HG02938 (cell line): ENCODE measurements around the gene PEA15.

Experiments used
- ATAC-seq: cut with Tn5 transposase; IDR thresholded peaks from one replicate; pipeline ENCODE4 v1.9.1; 2021; ENCODE audit warnings: mild to moderate bottlenecking, moderate library complexity; ENCODE audit not compliant: unreplicated experiment

Gene PEA15

DNA sequence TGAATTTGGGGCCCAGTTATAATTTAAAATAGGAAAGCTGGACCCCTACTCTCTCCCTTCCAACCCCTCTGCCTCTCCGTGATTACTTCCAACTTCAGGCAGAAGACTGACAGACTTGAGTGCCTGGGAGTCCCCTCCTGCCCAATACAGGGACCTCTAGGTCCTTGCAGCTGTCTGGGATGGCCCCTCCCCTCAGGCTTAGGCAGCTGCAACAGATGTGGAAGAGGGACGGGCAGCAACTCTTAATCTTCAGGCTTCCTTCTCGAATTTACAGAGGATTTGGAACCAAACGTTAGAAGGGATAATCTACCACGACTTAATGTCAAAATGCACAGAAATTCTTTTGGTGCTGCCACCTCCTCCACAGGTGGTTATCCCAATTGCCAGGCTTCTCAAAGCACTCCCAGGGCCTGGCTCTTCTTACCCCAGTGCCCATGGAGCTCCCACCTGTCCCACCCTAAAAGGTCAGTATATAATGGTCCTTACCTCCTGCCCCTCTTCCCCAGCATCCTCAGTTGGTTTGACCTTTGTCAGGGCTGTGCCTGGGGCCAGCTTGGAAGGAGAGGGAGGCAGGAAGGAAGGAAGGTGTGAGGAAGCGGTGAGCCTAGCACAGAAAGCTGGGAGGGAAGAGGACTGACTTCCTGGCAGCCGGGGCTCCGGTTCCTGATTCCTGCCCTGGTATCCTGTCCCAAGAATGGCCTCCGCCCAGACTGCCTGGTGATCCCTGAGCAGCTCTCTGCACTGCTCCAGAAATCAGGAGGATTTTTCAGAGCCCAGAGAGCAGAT, 2.8 kb downstream of the PEA15 start:
- ATAC-seq: no peak

GRCh38 chr1:160208557-160209320, 3.6 kb downstream of the PEA15 start:
- no peak for ATAC-seq

- ATAC-seq: no peak
Measured at GRCh38 chr1:160209321-160210046, 4.3 kb downstream of the PEA15 start.

- no peak for ATAC-seq
Measured at GRCh38 chr1:160210561-160210960, 5.4 kb downstream of the PEA15 start.

DNA sequence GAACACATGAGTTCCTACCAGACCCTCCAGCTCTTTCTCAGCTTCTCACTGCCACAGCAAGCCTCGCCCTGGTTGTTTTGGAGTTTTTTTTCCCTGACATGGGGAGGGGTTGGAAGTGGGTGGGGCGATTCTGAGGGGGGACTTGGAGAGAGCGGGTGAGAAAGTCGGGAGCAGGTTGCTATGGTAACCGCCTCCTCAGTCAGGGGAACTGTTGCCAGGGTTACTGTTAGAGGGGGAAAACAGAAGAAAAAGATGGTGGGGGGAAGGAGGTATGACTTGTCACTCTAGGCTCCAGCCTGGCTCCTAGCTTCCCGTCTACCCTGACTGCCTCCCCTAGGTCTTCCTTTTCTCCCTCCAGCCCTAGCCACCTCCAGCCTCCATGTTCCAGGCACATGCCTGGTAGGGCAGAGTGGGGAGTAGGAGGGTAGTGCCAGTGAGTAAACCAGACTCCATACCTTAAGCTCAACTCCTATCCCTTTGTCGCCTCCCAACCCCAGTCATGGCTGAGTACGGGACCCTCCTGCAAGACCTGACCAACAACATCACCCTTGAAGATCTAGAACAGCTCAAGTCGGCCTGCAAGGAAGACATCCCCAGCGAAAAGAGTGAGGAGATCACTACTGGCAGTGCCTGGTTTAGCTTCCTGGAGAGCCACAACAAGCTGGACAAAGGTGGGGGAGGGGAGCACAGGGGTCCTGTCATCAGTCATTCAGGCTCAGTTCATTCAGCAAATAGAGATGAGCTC, 6.0 kb downstream of the PEA15 start:
- no peak for ATAC-seq

- no peak for ATAC-seq
Measured at GRCh38 chr1:160214481-160215140, 9.4 kb downstream of the PEA15 start.

DNA sequence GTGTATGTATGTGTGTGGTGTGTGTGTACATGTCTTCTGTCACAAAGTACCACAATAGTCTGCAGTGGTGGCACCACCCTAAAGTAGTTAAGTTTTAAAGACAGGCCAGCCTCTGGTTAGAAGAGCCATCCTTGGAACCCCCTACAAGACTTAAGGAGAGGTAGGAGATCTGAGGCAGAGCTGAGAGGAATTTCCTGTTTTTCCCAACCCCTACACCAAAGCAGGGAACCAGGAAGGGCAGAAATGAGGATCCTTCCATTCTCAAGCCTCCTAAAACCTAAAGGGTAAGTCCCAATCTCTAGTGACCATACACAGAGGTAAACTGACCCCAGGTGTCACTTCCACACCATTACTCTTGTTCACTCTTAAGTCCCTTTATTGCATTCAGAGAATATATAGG, 11.1 kb downstream of the PEA15 start:
- no peak for ATAC-seq

DNA sequence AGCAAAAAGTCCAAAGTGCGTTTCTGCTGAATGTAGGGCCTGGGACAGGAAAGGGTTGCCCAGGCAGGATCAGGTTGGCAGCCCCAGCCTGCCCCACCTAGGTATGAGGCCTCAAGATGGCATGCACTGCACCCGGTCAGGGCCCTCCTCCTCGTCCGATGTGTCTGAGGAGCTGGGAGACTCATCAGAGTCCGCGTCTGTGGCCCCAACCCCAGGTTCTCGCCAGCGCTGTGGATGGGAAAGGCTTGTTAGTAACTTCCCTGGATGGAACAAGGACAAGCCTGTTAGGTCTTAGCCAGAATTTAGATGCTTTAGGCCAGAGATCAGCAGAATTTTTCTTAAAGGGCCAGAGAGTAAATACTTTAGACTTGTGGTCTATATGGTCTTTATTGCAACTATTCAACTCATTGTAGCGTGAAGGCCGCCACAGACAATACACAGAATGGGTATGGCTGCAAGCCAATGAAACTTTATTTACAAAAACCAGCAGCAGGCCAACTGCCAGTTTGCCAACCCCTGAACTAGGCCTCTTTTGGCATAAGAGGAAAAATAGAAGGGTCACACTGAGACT, 12.4 kb downstream of the PEA15 start:
- no peak for ATAC-seq

DNA sequence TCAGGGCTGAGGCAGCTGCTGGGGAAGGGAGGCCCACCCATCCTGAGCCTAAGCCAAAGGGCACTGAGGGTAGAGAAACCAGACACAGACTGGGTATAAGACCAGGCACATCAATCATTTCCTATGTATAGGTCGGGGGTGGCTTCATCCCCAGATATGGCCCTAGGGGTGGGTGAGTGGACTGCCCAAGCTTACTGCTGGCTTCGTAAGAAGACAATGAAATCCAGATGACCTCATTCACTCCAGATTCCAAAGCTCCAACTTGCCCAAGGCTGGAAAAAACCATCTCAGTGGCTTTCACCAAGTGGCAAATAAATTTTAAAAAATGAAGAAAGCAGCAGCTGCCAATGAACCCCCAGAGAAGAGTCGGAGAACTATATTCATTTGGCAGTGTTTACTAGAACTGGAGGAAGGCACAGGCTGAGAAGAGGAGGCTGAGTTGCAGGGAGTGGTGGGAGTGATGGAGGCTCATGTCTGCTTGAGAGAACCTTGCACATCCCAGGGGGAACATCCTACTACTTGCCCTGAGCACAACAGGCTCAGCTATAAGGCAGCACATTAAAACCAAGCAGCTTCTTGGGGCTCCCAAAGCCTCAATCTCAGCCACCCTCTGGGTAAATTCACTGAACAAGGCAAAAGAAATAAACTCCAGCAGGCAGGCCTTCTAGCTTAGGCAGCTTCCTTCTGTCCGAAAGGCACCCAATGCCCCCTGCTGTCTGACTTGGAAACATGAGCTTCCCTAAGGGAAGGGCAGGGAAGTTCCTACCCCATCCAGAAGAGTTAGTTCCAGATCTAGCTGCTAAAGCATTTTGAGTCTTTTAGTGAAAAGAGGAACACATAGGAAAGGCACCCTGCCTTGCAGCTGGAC, 14.1 kb downstream of the PEA15 start:
- no peak for ATAC-seq

- no peak for ATAC-seq
Measured at GRCh38 chr1:160220301-160220700, 15.1 kb downstream of the PEA15 start.

GRCh38 chr1:160221089-160221488, 15.9 kb downstream of the PEA15 start:
- ATAC-seq: no peak

DNA sequence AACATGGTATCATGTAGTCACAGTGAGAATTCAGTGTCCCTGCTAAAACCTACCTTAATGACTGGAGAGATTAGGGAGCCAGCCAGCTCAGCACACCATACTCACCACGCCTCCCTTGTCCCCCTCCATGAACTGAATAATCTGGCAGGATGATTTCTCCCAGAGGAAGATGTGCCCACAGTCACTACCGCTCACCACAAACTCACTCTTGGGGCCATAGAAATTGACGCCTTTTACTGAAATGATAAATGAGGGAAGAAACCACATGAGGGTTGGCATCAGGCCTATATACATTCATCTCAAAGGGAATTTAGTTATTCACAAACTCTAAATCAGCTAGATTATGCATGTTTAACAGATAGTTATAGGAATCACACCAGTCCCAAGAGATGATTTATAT, 17.4 kb downstream of the PEA15 start:
- no peak for ATAC-seq

DNA sequence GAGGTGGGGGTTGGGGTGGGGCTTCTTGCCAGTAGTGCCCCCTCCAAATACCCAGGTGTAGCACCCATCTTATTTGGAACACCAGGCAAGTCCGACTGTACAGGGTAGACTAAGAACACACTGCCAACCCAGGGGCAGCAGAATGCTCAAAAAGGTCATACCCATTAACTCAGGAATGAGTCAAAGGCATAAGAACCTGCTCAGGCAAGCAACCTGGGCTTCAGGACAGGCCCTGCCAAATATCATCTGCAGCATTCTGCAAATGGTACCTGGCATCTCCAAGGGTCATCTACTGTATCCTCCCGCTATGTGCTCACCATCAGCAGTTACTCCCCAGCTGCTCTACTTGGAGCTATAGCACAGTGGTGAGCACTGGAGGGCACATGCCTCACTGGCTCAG, 19.4 kb downstream of the PEA15 start:
- no peak for ATAC-seq

DNA sequence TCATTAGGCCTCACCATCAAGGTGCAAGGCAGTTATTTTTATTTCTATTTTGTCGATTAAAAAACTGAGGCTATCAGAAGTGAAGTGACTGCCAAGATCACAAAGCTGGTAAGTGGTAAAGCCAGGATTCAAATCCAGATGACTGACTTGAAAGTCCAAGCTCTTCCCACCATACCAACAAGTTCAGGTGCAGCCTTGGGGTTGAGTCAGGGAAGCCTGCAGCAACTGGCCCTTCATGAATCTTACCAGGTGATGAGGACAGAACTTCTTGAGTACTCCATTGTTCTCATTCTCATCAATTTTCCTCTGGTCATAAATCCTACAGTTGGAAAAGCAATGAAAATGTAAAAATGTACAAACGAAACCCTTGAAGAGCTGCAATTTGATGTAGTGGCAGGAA, 20.2 kb downstream of the PEA15 start:
- ATAC-seq: no peak

DNA sequence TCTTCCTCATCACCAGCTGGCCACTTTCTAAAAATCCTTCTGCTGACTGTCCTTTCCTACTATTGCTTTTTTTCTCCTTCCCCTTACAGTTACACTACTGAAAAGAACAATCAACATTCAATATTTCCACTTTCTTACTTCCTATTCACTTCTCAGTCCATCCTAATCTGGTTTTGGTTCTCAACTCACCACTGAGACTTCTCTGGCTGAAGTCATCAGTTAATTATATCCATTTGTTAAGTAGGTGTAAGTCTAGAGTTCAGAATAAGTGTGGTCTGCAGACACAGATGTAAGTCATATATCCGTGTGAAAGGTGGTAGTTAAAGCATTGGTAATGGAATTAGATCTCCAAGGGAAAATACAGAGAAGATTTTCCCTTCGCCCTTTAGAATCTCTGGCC, 21.4 kb downstream of the PEA15 start:
- ATAC-seq: no peak

GRCh38 chr1:160227034-160227433, 21.9 kb downstream of the PEA15 start:
- ATAC-seq: no peak

- no peak for ATAC-seq
Measured at GRCh38 chr1:160227561-160227960, 22.4 kb downstream of the PEA15 start.

DNA sequence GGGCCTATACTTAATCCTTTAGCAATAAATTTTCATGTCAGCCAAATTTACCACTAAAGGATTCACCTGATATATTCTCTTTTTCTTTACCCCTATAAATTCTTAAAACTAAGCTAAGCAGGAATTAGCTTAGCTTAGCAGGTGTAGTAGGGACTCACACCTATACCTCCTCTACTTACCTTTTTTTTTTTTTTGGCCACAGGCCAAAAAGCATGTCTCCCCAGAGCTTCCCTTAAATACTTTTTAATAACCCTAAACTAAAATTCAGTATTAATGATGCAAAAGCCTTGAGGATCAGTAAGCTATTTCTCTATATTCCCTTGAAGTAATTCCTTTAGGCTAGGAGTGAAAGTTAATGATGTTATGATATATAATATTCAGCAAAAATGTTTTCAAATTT, 23.2 kb downstream of the PEA15 start:
- ATAC-seq: no peak

DNA sequence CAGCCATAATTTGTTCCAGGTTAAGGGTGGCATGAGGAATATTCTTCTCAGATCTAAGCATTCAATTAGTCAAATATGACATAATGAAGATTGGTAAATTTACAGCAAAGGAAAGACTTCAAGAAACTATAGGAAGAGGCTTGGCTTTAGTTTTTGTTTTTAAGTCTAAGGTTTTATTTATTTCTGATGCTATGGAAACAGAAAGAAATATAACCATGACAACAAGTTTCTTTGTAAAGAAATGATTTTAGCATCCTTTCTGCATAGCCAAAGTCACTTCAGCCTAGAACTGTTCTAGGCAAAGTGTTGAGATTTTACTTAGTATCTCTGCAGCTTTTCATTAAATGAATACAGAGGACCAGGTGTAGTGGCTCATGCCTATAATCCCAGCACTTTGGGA, 27.7 kb downstream of the PEA15 start:
- ATAC-seq: no peak
